Gastrocnemius medialis (tissue), 4 donors: ENCODE data around the gene VAC14. TPM values are rescaled to one million over a fixed set of nuclear protein-coding genes. Genes with fewer than 3 reads are reported as not detected.

Experiments used
- ATAC-seq, 2 donors: fragments of 150-250 bp; one replicate each; pipeline ENCODE4 v1.9.1; 2016
- DNase-seq, 2 donors: peaks; one replicate each; pipeline ENCODE4 v3.0.0-alpha.2; 2019
- H3K27ac ChIP-seq, 4 donors: fragments of 200-600 bp; sonication (generic); 1 replicate in 1 of 4; 2 replicates in 3 of 4; pipeline ENCODE4 v1.5.1; 2016 to 2018; ENCODE audit warnings: mild to moderate bottlenecking in 2 of 4, moderate library complexity in 1 of 4
- H3K27me3 ChIP-seq, 3 donors: fragments of 200-600 bp; sonication (generic) in 2 of 3; 1 replicate in 1 of 3; 2 replicates in 2 of 3; pipeline versions ENCODE4 v1.5.1 to v1.6.0; 2016 to 2019; ENCODE audit warnings: mild to moderate bottlenecking in 1 of 3, moderate library complexity in 1 of 3
- H3K36me3 ChIP-seq, 2 donors: fragments of 200-600 bp; sonication (generic) in 1 of 2; one replicate each; pipeline ENCODE4 v1.5.1; 2017 to 2018
- H3K4me1 ChIP-seq, 2 donors: fragments of 200-600 bp; sonication (generic) in 1 of 2; one replicate each; pipeline ENCODE4 v1.5.1; 2016 to 2017; ENCODE audit warnings: mild to moderate bottlenecking in 2 of 2
- H3K4me3 ChIP-seq, 4 donors: fragments of 200-600 bp; sonication (generic) in 3 of 4; 1 replicate in 1 of 4; 2 replicates in 3 of 4; pipeline ENCODE4 v1.5.1; 2016 to 2019; ENCODE audit warnings: mild to moderate bottlenecking in 2 of 4
- H3K9me3 ChIP-seq, 3 donors: fragments of 200-600 bp; sonication (generic) in 2 of 3; 1 replicate in 1 of 3; 2 replicates in 2 of 3; pipeline ENCODE4 v1.5.1; 2016 to 2019
- POLR2A ChIP-seq, 2 donors: fragments of 450-650 bp; IDR thresholded peaks; one replicate each; pipeline ENCODE4 v1.6.1; 2017; ENCODE audit warnings: antibody characterized with exemption in 2 of 2, mild to moderate bottlenecking in 2 of 2, moderate library complexity in 2 of 2
- in situ Hi-C, 4 donors: fragments of 200-750 bp; cut with MboI; loops; one replicate each; pipeline versions ENCODE4 v1.15.0 to v1.8.0; 2017; ENCODE audit warnings: low sequenced_read_pairs in 4 of 4
- intact Hi-C: fragments of 100-400 bp; cut with DNase I; formaldehyde crosslinking; loops from one replicate; pipeline ENCODE4 v1.15.1; 2023; ENCODE audit warnings: low total_unique reads
- total RNA-seq, 4 donors: library from RNA; depleted of rRNA; stranded (reverse); fragments of >200 nt; gene quantifications; one replicate each; pipeline versions ENCODE4 v1.1.0 to v1.2.3, GENCODE V29; 2016
- TF ChIP-seq, protein P1 (sequence below), 5 experiments: fragments of 450-650 bp in 3 of 5; fragments of 200-600 bp in 2 of 5; sonication (generic) in 2 of 5; IDR thresholded peaks in 4 of 5; conservative IDR thresholded peaks in 1 of 5; 1 replicate in 4 of 5; 2 replicates in 1 of 5; pipeline ENCODE4 v1.5.1; 2016 to 2019; ENCODE audit warnings: antibody characterized with exemption in 5 of 5, mild to moderate bottlenecking in 3 of 5, moderate library complexity in 3 of 5

Gene VAC14
- total RNA-seq, 4 donors from 2014 or later = 19.8 to 30.9 (median 27.0) TPM

DNA sequence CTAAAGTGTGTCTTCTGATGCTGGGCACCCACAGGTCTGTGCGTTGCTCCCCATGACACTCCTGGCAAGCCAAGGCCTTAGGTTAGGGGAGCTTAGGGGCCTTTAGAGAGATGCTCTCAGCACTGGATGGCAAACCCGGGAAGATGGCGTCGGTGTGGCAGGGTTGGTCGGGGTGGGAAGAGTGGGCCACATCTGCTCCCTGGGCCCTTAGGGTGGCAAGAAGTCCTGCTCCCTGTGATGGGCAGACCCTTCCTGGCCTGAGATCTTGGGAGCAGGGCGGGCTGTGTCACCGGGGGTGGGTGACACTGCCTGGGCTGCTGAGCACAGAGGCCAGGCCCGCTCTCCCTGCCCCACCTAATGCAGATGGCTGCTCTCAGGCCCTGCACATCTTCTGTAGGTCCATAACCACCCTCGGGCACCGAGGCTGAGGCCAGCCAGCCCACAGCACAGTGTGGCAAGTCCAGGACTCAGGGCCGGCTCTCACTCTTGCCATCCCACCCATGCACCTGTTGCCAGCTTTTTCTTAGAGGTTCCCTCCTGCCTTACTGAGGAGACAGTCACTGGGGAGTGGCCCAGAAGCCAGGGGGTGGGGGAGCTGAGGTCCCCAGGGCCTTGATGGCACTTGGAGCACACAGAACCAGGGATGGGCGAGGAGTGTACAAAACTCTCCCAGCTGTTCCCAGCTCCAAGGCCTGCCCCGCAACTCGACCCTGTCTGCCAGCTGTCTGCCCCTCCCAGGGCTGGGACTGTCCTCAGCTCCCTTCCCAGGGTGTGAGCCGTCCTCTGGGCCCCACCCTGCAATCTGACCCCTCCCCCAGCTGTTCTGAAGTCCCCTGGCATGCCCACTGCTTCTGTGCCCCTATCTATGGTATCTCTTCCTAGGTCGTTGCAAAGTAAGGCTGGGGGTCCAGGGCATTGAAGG, 110.7 kb downstream of the VAC14 start:
- DNase-seq (peak; percentile 77 to 92), ATAC-seq (peak in 1 of 2 donors; percentile 13)
- in situ Hi-C loops = loop anchor here in 2 of 4 donors (10.0 kb wide), 2 partner anchors 45 to 75 kb away; no protein-coding TSS in a partner anchor
- H3K4me3 ChIP-seq = no peak overlapping the region
- intact Hi-C loops = no loop called here
- H3K9me3 ChIP-seq = no peaks in the 10 kb centered on the region
- H3K27ac ChIP-seq = peak overlapping the region; percentile 88 to 97 (median 94)
- no peaks in the 10 kb centered on the region for H3K36me3 ChIP-seq
- TF ChIP-seq, protein P1, sequence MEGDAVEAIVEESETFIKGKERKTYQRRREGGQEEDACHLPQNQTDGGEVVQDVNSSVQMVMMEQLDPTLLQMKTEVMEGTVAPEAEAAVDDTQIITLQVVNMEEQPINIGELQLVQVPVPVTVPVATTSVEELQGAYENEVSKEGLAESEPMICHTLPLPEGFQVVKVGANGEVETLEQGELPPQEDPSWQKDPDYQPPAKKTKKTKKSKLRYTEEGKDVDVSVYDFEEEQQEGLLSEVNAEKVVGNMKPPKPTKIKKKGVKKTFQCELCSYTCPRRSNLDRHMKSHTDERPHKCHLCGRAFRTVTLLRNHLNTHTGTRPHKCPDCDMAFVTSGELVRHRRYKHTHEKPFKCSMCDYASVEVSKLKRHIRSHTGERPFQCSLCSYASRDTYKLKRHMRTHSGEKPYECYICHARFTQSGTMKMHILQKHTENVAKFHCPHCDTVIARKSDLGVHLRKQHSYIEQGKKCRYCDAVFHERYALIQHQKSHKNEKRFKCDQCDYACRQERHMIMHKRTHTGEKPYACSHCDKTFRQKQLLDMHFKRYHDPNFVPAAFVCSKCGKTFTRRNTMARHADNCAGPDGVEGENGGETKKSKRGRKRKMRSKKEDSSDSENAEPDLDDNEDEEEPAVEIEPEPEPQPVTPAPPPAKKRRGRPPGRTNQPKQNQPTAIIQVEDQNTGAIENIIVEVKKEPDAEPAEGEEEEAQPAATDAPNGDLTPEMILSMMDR (IDR thresholded peaks at IDR 0.05 in 4 of 5, conservative IDR thresholded peaks at IDR 0.05 in 1 of 5) = no peak
- TF ChIP-seq POLR2A (IDR thresholded peaks at IDR 0.05) = peak; percentile 15 to 24
- H3K27me3 ChIP-seq = no peaks in the 10 kb centered on the region
- H3K4me1 ChIP-seq = peaks cover 90 to 92% of the 10 kb centered on the region in 2 donors

DNA sequence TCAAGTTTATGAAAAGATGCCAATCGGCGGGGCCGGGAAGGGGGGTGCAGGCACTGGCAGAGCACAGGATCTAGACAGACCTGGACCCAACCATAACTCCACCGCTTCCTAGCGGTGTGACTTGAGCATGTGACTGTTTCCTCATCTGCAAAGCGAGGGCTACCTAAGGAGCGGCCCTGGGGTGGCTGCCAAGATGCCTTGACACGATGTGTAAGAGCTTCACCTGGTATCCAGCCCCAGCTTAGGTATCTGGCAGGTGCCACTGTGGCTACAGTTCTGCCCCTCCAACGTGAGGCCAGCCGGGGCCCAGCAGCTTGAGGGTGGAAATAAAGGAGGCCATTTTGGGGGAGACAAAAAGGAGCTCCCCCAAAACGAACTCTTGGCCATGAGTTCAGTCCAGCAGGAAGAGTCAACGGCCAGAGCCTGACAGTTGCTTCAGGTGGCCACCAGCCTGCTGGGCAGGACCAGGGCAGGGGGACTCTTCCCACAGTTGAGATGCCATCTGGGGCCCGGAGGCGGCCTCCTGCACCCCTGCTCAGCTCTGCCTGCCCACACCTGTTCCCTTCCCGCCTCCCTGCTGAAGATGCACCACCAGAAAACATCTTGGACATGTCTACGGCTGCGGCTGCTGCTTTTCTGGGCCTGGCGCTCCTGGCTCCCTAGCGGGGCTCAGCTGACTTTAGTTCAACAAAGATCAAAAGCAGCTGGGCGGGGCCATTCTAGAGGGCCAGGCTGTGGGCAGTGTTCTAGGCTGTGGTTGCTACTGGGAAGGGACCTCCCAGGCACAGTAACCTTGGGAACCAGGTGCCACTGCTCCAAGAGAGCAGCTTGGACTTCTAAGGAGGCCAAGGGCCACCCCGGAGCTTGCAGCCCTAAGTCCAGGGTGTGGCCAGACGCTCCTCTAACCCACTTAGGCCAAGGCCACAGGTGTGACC, 111.7 kb downstream of the VAC14 start:
- in situ Hi-C loops = loop anchor here in 2 of 4 donors (10.0 kb wide), 2 partner anchors 45 to 75 kb away; no protein-coding TSS in a partner anchor
- DNase-seq = peak; percentile 79 to 88
- peak; percentile 7 to 18 for ATAC-seq

DNA sequence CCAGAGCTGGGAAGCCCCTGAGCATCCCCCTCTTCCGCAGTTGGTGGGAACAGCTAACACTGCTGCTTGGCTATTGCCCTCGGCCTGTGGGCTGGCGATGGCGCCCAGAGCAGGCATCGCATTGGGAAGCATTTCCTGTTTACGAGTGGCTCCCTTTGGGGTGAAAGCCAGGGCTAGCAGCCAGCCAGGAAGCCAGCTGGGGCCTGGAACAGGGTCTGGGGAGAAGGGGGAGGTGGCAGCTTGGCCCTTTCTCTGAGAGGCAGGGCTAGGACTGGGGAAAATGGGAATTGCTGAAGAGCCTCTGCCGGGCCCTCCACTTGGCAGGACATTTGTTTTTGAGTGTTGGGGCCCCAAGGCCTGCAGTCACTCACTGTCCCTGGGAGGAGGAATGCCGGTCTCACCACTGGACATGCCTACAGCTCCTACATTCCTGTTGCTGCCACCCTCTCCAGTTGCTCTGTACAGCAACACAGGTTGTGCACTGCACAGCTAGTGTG, 112.7 kb downstream of the VAC14 start:
- Histone ChIP-seq H3K27me3 (no peaks in the 10 kb centered on the region), H3K4me3 (no peak overlapping the region), H3K36me3 (no peaks in the 10 kb centered on the region), H3K27ac (peak overlapping the region; percentile 88 to 97 (median 94)), H3K4me1 (peaks cover 89% of the 10 kb centered on the region in 2 donors), H3K9me3 (no peaks in the 10 kb centered on the region)
- intact Hi-C loops = no loop called here
- peak; percentile 52 to 79 for DNase-seq
- in situ Hi-C loops = loop anchor here in 2 of 4 donors (10.0 kb wide), 2 partner anchors 47 to 77 kb away; no protein-coding TSS in a partner anchor
- ATAC-seq = peak in 1 of 2 donors; percentile 4
- no peak for TF ChIP-seq POLR2A (IDR thresholded peaks at IDR 0.05)
- TF ChIP-seq, protein P1 (IDR thresholded peaks at IDR 0.05 in 4 of 5, conservative IDR thresholded peaks at IDR 0.05 in 1 of 5) = no peak

More for the DNA sequence above, 111.7 kb downstream of the VAC14 start:
- Histone ChIP-seq H3K36me3 (no peaks in the 10 kb centered on the region), H3K4me1 (peaks cover 90% of the 10 kb centered on the region in 2 donors), H3K27ac (peak overlapping the region; percentile 88 to 97 (median 94)), H3K4me3 (no peak overlapping the region), H3K27me3 (no peaks in the 10 kb centered on the region), H3K9me3 (no peaks in the 10 kb centered on the region)
- peak in 1 of 2 donors; percentile 17 for TF ChIP-seq POLR2A (IDR thresholded peaks at IDR 0.05)
- TF ChIP-seq, protein P1 (IDR thresholded peaks at IDR 0.05 in 4 of 5, conservative IDR thresholded peaks at IDR 0.05 in 1 of 5) = no peak
- intact Hi-C loops = no loop called here

DNA sequence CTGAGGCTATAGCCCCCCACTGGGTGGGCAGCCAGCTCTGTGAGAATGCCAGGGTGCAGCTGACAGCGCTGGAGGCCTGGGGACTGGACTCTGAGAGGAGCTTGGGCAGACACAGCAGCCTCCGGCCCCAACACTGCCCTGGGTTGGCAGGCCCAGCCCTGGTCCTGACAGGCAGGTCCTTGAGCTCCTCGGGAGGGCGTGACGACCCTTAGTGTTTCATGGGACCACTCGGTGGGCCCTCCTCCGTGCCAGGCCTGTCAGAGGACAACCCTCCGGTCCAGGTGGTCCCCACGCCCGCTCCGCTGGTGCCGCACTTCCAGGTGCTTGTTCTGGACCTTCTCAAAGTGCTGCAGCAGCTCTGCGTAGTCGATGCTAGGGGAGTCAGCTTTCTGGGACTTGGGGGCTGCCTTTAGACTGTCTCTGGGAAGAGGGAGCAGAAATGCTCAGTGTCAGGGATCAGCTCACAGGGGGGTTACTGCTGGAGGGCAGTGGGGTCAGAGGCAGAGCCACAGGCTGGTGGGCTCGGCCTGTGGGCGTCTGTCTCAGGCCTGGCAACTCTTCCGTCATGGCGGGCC, 113.2 kb downstream of the VAC14 start:
- Histone ChIP-seq H3K36me3 (no peaks in the 10 kb centered on the region), H3K27me3 (no peaks in the 10 kb centered on the region), H3K4me1 (peaks cover 86 to 90% of the 10 kb centered on the region in 2 donors), H3K4me3 (no peak overlapping the region), H3K9me3 (no peaks in the 10 kb centered on the region), H3K27ac (peak overlapping the region; percentile 88 to 97 (median 94))
- in situ Hi-C loops = loop anchor here in 2 of 4 donors (10.0 kb wide), 2 partner anchors 47 to 77 kb away; no protein-coding TSS in a partner anchor
- no peak for ATAC-seq
- DNase-seq = no peak
- intact Hi-C loops = loop anchor here (1.0 kb wide), 1 partner anchor 51 kb away; no protein-coding TSS in a partner anchor
- TF ChIP-seq, protein P1 (IDR thresholded peaks at IDR 0.05 in 4 of 5, conservative IDR thresholded peaks at IDR 0.05 in 1 of 5) = no peak
- no peak for TF ChIP-seq POLR2A (IDR thresholded peaks at IDR 0.05)
